Liver (tissue), 9 donors: Measurements from ENCODE around the gene PRKAR1B. TPM values are rescaled to one million over a fixed set of nuclear protein-coding genes. Genes with fewer than 3 reads are reported as not detected.
"Not testable (repeated sequence)": the region's sequence is repeated elsewhere in the genome, so short reads cannot be mapped to it uniquely, and the experiment has no call there.

ENCODE experiments used
- DNase-seq: peaks from one replicate; pipeline ENCODE4 v3.0.0-alpha.2; 2017; ENCODE audit warnings: low spot score
- H3K27ac ChIP-seq, 2 donors: one replicate each; pipeline ENCODE4 v1.7.0; 2013; ENCODE audit warnings: inconsistent platforms in 2 of 2, low read length in 2 of 2, control low read depth in 1 of 2, low read depth in 1 of 2, mild to moderate bottlenecking in 1 of 2
- H3K27me3 ChIP-seq, 4 donors: one replicate each; pipeline versions ENCODE4 v1.6.1 to v1.7.0; 2013; ENCODE audit warnings: low read length in 3 of 4, inconsistent platforms in 1 of 4, mild to moderate bottlenecking in 1 of 4, moderate library complexity in 1 of 4; ENCODE audit not compliant: control insufficient read depth in 4 of 4, insufficient read depth in 4 of 4
- H3K36me3 ChIP-seq, 4 donors: one replicate each; pipeline versions ENCODE4 v1.6.1 to v1.7.0; 2013; ENCODE audit warnings: low read length in 3 of 4, mild to moderate bottlenecking in 3 of 4, low read depth in 1 of 4, moderate library complexity in 1 of 4; ENCODE audit not compliant: control insufficient read depth in 4 of 4, insufficient read depth in 3 of 4
- H3K4me1 ChIP-seq, 4 donors: one replicate each; pipeline versions ENCODE4 v1.6.1 to v1.7.0; 2013; ENCODE audit warnings: low read length in 3 of 4, mild to moderate bottlenecking in 3 of 4, moderate library complexity in 1 of 4; ENCODE audit not compliant: control insufficient read depth in 4 of 4, insufficient read depth in 4 of 4
- H3K4me3 ChIP-seq, 3 donors: one replicate each; pipeline versions ENCODE4 v1.6.1 to v1.7.0; 2013; ENCODE audit warnings: low read length in 3 of 3, control low read depth in 1 of 3, low read depth in 1 of 3, mild to moderate bottlenecking in 1 of 3
- H3K9ac ChIP-seq, 2 donors: one replicate each; pipeline ENCODE4 v1.7.0; 2013; ENCODE audit warnings: low read length in 2 of 2, mild to moderate bottlenecking in 2 of 2, moderate library complexity in 2 of 2, control low read depth in 1 of 2, low read depth in 1 of 2
- H3K9me3 ChIP-seq, 4 donors: one replicate each; pipeline versions ENCODE4 v1.6.1 to v1.7.0; 2013; ENCODE audit warnings: low read length in 3 of 4; ENCODE audit not compliant: control insufficient read depth in 4 of 4
- EGR1 ChIP-seq, 2 donors: IDR thresholded peaks; 2 replicates each; pipeline ENCODE4 v1.6.1; 2016 to 2018; ENCODE audit warnings: antibody characterized with exemption in 2 of 2, low read depth in 2 of 2
- FOXA2 ChIP-seq: IDR thresholded peaks from 2 replicates; pipeline ENCODE4 v1.6.1; 2016; ENCODE audit warnings: antibody characterized with exemption
- GABPA ChIP-seq, 2 donors: IDR thresholded peaks in 1 of 2; conservative IDR thresholded peaks in 1 of 2; 2 replicates each; pipeline ENCODE4 v1.6.1; 2016; ENCODE audit warnings: antibody characterized with exemption in 2 of 2, mild to moderate bottlenecking in 1 of 2, moderate library complexity in 1 of 2
- HNF4A ChIP-seq, 2 donors: conservative IDR thresholded peaks; 2 replicates each; pipeline ENCODE4 v1.6.1; 2016; ENCODE audit warnings: antibody characterized with exemption in 2 of 2, mild to moderate bottlenecking in 2 of 2
- HNF4G ChIP-seq: IDR thresholded peaks from 2 replicates; pipeline ENCODE4 v1.6.1; 2016; ENCODE audit warnings: antibody characterized with exemption
- NR2F2 ChIP-seq: IDR thresholded peaks from 2 replicates; pipeline ENCODE4 v1.6.1; 2016; ENCODE audit warnings: antibody characterized with exemption
- RAD21 ChIP-seq, 2 donors: IDR thresholded peaks; 2 replicates each; pipeline ENCODE4 v1.6.1; 2016; ENCODE audit warnings: antibody characterized with exemption in 2 of 2, mild to moderate bottlenecking in 2 of 2
- RXRA ChIP-seq, 2 donors: IDR thresholded peaks; 2 replicates each; pipeline ENCODE4 v1.6.1; 2017 to 2018; ENCODE audit warnings: antibody characterized with exemption in 2 of 2, mild to moderate bottlenecking in 1 of 2
- SP1 ChIP-seq: IDR thresholded peaks from 2 replicates; pipeline ENCODE4 v1.6.1; 2018; ENCODE audit warnings: antibody characterized with exemption, mild to moderate bottlenecking
- TAF1 ChIP-seq: conservative IDR thresholded peaks from 2 replicates; pipeline ENCODE4 v1.6.1; 2016; ENCODE audit warnings: antibody characterized with exemption, mild to moderate bottlenecking
- YY1 ChIP-seq: IDR thresholded peaks from 2 replicates; pipeline ENCODE4 v1.6.1; 2016; ENCODE audit warnings: antibody characterized with exemption, mild to moderate bottlenecking
- WGBS: extraction: QIAGEN DNeasy Blood & Tissue Kit; methylation state at CpG from one replicate; pipeline ENCODE4 v1.1.7; 2013; 5-methylcytosine and 5-hydroxymethylcytosine counted together
- polyA plus RNA-seq, 2 donors: library from polyadenylated mRNA; stranded (reverse) in 1 of 2; unstranded in 1 of 2; fragments of 200-250 nt in 1 of 2; fragments of >200 nt in 1 of 2; fragmentation: Nextera tagmentation in 1 of 2; extraction: Ambion mirVana in 1 of 2; gene quantifications; one replicate each; pipeline versions ENCODE4 v1.2.1 to v1.2.3, GENCODE V29; 2013 to 2015
- total RNA-seq, 2 donors: library from RNA; depleted of rRNA; stranded (reverse); fragments of >200 nt; gene quantifications; one replicate each; pipeline ENCODE4 v1.2.3, GENCODE V29; 2014
- TF ChIP-seq, protein P1 (sequence below): IDR thresholded peaks from 2 replicates; pipeline ENCODE4 v1.6.1; 2016; ENCODE audit warnings: antibody characterized with exemption
- TF ChIP-seq, protein P2 (sequence below): IDR thresholded peaks from 2 replicates; pipeline ENCODE4 v1.6.1; 2016; ENCODE audit warnings: antibody characterized with exemption
- TF ChIP-seq, protein P3 (sequence below): IDR thresholded peaks from 2 replicates; pipeline ENCODE4 v1.6.1; 2016; ENCODE audit warnings: antibody characterized with exemption
- TF ChIP-seq, protein P4 (sequence below): fragments of 150-350 bp; IDR thresholded peaks from 2 replicates; pipeline ENCODE4 v1.5.1; 2017; ENCODE audit warnings: improper control_type of control experiment, low read depth, low read length; ENCODE audit not compliant: missing input control
- TF ChIP-seq, protein P5 (sequence below): IDR thresholded peaks from 2 replicates; pipeline ENCODE4 v1.6.1; 2016; ENCODE audit warnings: antibody characterized with exemption, mild to moderate bottlenecking
- donor health status: healthy.
- donor health status: healthy.
- donor health status: healthy.
- donor health status: healthy.
- donor health status: healthy.

Gene PRKAR1B
- total and polyA plus RNA-seq, 4 donors, result 11.1 to 14.4 (median 12.4) TPM

DNA sequence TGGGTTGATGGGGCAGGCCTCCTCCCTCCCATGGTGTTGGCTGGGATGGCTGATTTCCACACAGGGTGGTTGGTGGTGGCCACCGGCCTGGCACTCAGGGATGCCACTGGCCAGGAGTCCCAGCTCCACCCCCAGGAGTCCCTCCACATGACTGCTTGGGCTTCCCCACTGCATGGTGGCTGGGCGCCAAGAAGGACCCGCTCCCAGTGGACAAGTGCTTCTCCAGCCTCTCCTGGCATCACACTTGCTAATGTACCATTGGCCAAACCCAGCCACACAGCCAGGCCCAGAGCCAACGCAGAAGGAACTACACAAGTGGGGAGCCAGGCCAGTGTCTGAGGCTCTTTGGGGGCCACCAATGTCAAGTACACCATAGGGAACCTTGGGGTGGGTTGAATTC is 74.2 kb downstream of the PRKAR1B start:
- Histone ChIP-seq H3K4me3 (no peak overlapping the region), H3K36me3 (no peaks in the 10 kb centered on the region), H3K9me3 (peaks cover 0 to 3% (median 0%) of the 10 kb centered on the region in 4 donors), H3K27me3 (no peaks in the 10 kb centered on the region), H3K9ac (no peak overlapping the region), H3K27ac (no peak overlapping the region), H3K4me1 (no peaks in the 10 kb centered on the region)
- TF ChIP-seq EGR1 (IDR thresholded peaks at IDR 0.05; ENCODE audit: low read depth in 2 of 2) (no peak), FOXA2 (no peak), YY1 (no peak), RAD21 (IDR thresholded peaks at IDR 0.05) (no peak)
- TF ChIP-seq, protein P1, sequence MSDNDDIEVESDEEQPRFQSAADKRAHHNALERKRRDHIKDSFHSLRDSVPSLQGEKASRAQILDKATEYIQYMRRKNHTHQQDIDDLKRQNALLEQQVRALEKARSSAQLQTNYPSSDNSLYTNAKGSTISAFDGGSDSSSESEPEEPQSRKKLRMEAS, result no peak
- TF ChIP-seq, protein P2, sequence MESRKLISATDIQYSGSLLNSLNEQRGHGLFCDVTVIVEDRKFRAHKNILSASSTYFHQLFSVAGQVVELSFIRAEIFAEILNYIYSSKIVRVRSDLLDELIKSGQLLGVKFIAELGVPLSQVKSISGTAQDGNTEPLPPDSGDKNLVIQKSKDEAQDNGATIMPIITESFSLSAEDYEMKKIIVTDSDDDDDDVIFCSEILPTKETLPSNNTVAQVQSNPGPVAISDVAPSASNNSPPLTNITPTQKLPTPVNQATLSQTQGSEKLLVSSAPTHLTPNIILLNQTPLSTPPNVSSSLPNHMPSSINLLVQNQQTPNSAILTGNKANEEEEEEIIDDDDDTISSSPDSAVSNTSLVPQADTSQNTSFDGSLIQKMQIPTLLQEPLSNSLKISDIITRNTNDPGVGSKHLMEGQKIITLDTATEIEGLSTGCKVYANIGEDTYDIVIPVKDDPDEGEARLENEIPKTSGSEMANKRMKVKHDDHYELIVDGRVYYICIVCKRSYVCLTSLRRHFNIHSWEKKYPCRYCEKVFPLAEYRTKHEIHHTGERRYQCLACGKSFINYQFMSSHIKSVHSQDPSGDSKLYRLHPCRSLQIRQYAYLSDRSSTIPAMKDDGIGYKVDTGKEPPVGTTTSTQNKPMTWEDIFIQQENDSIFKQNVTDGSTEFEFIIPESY, result no peak
- TF ChIP-seq, protein P3, sequence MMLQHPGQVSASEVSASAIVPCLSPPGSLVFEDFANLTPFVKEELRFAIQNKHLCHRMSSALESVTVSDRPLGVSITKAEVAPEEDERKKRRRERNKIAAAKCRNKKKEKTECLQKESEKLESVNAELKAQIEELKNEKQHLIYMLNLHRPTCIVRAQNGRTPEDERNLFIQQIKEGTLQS, result no peak
- TF ChIP-seq, protein P4, sequence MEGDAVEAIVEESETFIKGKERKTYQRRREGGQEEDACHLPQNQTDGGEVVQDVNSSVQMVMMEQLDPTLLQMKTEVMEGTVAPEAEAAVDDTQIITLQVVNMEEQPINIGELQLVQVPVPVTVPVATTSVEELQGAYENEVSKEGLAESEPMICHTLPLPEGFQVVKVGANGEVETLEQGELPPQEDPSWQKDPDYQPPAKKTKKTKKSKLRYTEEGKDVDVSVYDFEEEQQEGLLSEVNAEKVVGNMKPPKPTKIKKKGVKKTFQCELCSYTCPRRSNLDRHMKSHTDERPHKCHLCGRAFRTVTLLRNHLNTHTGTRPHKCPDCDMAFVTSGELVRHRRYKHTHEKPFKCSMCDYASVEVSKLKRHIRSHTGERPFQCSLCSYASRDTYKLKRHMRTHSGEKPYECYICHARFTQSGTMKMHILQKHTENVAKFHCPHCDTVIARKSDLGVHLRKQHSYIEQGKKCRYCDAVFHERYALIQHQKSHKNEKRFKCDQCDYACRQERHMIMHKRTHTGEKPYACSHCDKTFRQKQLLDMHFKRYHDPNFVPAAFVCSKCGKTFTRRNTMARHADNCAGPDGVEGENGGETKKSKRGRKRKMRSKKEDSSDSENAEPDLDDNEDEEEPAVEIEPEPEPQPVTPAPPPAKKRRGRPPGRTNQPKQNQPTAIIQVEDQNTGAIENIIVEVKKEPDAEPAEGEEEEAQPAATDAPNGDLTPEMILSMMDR, result no peak
- no peak for DNase-seq
- 97% methylated on average over 4 of the region's 4 CpGs for WGBS

DNA sequence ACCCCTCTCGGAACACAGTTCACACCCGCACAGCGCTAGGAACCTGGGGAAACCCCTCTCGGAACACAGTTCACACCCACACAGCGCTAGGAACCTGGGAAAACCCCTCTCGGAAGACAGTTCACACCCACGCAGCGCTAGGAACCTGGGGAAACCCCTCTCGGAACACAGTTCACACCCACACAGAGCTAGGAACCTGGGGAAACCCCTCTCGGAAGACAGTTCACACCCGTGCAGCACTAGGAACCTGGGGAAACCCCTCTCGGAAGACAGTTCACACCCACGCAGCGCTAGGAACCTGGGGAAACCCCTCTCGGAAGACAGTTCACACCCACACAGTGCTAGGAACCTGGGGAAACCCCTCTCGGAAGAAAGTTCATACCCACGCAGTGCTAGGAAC is 74.9 kb downstream of the PRKAR1B start:
- not testable (repeated sequence) for H3K4me1 ChIP-seq

DNA sequence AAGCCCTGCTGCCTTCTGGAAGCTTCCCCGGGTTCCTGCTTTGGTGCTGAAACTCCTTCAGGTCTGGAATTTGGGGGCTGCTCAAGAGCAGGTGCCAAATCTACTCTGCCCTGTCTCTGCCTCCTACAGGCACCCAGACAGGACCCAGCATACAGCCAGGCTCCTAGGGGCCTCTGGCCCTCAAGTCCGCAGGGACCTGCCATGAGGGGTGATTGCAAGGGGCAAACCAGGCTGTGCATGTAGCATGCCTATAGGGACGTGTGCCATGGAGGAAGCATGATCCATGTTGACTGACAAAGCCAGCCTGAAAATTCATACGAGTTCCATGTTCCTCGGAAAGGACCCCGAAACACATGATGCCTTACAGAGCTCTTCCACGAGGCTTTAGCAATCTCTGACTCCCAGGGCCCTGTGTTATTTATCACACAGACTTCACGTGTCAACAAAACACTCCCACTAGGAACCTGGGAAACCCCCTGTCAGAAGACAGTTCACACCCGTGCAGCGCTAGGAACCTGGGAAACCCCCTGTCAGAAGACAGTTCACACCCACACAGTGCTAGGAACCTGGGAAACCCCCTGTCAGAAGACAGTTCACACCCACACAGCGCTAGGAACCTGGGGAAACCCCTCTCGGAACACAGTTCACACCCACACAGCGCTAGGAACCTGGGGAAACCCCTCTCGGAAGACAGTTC is 75.9 kb downstream of the PRKAR1B start:
- H3K36me3 ChIP-seq, result no peaks in the 10 kb centered on the region
- no peak overlapping the region for H3K27ac ChIP-seq
- no peak overlapping the region for H3K4me3 ChIP-seq
- no peaks in the 10 kb centered on the region for H3K4me1 ChIP-seq
- DNase-seq, result no peak
- no peaks in the 10 kb centered on the region for H3K27me3 ChIP-seq
- 92% methylated on average over 14 of the region's 14 CpGs for WGBS
- peaks cover 0 to 3% (median 0%) of the 10 kb centered on the region in 4 donors for H3K9me3 ChIP-seq
- H3K9ac ChIP-seq, result no peak overlapping the region
- TF ChIP-seq HNF4A (conservative IDR thresholded peaks at IDR 0.05) (no peak), RXRA (IDR thresholded peaks at IDR 0.05) (no peak), HNF4G (no peak), YY1 (no peak), FOXA2 (no peak), GABPA (IDR thresholded peaks at IDR 0.05 in 1 of 2, conservative IDR thresholded peaks at IDR 0.05 in 1 of 2) (no peak), SP1 (no peak), NR2F2 (no peak), TAF1 (no peak), EGR1 (IDR thresholded peaks at IDR 0.05; ENCODE audit: low read depth in 2 of 2) (no peak)
- TF ChIP-seq, protein P2, result no peak
- TF ChIP-seq, protein P1, result no peak
- TF ChIP-seq, protein P5, sequence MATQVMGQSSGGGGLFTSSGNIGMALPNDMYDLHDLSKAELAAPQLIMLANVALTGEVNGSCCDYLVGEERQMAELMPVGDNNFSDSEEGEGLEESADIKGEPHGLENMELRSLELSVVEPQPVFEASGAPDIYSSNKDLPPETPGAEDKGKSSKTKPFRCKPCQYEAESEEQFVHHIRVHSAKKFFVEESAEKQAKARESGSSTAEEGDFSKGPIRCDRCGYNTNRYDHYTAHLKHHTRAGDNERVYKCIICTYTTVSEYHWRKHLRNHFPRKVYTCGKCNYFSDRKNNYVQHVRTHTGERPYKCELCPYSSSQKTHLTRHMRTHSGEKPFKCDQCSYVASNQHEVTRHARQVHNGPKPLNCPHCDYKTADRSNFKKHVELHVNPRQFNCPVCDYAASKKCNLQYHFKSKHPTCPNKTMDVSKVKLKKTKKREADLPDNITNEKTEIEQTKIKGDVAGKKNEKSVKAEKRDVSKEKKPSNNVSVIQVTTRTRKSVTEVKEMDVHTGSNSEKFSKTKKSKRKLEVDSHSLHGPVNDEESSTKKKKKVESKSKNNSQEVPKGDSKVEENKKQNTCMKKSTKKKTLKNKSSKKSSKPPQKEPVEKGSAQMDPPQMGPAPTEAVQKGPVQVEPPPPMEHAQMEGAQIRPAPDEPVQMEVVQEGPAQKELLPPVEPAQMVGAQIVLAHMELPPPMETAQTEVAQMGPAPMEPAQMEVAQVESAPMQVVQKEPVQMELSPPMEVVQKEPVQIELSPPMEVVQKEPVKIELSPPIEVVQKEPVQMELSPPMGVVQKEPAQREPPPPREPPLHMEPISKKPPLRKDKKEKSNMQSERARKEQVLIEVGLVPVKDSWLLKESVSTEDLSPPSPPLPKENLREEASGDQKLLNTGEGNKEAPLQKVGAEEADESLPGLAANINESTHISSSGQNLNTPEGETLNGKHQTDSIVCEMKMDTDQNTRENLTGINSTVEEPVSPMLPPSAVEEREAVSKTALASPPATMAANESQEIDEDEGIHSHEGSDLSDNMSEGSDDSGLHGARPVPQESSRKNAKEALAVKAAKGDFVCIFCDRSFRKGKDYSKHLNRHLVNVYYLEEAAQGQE, result no peak
- TF ChIP-seq, protein P3, result no peak

More for the DNA sequence above, 74.9 kb downstream of the PRKAR1B start:
- 95% methylated on average over 17 of the region's 17 CpGs for WGBS
- H3K9ac ChIP-seq, H3K9me3 ChIP-seq, H3K27me3 ChIP-seq, H3K4me3 ChIP-seq, DNase-seq, H3K27ac ChIP-seq, H3K36me3 ChIP-seq: not testable (repeated sequence)
